ENCODE results near the gene TENM4. TPM values are rescaled to one million over a fixed set of nuclear protein-coding genes. Genes with fewer than 3 reads are reported as not detected.
A peak's percentile ranks its signal among the peaks of the same experiment; 100 is the strongest.

Gene TENM4
- total RNA-seq, 2 donors from 2014 or later, result 2.5 to 4.4 TPM

DNA sequence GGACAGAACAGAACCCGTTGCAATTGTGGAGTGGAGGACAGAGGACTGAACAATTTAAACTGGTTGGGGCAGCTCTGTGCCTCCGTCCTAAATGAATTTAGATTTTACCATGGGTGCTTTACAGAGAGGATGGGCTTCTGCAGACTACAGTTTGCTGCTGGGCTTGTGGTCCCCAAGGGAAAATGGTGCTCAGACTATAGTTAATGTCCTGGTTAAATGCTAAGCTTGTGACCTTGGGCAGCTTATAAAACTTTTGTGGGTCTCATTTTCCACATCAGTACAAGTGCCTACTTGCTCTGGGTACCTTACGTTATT, 511.0 kb downstream of the TENM4 start:
- intact Hi-C loops (cut with DNase I), result no loop called here
- ATAC-seq (no peak), DNase-seq (no peak)

DNA sequence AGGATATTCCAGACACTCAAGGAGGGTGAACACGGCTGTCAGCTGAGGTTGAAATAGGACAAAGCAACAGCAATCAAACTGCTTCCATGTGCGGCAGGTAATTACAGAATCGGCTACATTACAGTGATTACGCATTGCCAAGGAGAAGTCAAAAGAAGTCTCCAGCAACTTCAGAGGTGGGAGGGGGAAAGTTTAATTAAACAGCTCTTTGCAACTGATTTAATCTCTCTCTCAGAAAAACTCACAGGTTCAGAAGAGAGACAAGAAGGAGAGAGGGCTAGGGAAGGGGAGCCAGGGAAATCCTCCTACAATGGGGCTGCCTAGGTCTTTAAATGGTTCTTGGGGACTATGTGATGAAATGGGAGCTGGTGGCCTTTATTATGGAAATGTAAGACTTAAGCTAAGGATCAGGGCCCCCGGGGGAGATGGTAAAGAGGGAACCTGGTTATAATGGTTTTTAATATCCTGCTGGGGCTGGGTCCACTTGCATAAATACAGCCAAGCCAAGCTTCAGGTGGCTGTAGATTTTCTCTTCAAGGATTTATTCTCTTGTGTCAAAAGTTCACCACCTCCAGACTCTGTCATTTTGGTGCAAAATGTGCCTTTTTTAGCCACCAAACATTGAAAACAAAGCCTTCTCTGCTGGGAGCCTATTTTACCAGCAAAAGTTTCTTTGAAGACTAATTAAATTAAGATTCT, 511.5 kb downstream of the TENM4 start:
- DNase-seq (no peak), ATAC-seq (no peak)
- intact Hi-C loops (cut with DNase I), result no loop called here

- DNase-seq, result no peak
- no peak for ATAC-seq
- intact Hi-C loops (cut with DNase I), result no loop called here
Observed at GRCh38 chr11:78927511-78927910, 513.3 kb downstream of the TENM4 start.

GRCh38 chr11:78926633-78927338, 514.0 kb downstream of the TENM4 start:
- no peak for ATAC-seq
- no peak for DNase-seq

DNA sequence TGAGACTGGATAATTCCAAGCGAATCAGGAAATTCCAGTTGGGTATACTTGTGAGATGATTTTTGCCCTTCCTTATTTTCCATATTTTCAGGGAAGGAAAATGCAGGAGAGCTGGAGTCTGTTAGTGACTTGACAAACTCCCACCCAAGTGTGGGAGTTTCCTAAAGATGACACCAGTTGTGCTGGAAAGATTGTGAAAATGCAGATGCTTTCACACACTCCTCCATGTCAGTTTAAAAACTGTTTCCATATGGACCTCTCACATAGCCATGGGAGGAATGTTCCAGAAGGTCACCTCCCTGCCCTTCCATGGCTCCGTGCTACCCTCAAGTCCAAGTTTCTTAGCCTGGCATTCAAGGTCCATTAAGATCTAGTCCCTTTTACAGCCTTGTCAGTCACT, 515.4 kb downstream of the TENM4 start:
- ATAC-seq, result no peak
- intact Hi-C loops (cut with DNase I), result no loop called here
- no peak for DNase-seq

More at GRCh38 chr11:78926633-78927338, 514.0 kb downstream of the TENM4 start:
- intact Hi-C loops (cut with DNase I), result no loop called here

DNA sequence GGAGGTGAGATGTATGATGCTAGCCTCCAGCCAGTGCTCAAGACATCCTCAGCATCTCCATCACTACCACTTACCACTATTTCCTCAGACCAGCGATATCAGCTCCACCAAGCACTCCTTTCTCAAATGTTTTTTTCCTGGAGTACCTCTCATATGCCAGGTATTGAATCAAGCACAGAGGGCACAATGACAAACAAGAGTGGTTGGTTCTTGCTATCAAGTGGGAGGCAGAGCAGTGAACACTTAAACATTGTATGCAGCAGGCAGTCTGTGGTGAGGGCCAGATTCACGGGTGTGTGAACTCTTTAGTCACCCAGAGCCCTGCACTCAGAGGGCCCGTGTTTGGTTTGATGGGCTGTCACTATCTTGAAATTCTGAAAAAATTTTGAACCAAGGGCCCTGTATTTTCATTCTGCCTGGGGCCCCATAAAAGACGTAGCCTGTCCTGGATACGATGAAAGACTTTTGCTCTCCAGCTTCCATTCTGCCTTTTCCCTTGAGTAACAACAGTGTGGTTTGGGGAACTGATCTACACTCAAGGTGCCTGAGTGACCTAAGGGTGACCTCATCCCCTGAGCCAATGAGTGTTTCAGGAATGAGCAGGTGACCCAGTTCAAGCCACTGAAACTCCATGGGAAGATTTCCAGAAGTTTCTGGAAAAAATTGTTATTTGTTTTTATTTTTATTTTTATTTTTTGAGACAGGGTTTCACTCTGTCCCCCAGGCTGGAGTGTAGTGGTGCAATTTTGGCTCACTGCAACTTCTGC, 517.8 kb downstream of the TENM4 start:
- intact Hi-C loops (cut with DNase I), result no loop called here
- ATAC-seq (no peak), DNase-seq (no peak)

GRCh38 chr11:78921509-78921908, 519.3 kb downstream of the TENM4 start:
- DNase-seq (no peak), ATAC-seq (no peak)
- intact Hi-C loops (cut with DNase I), result no loop called here

- ATAC-seq (no peak), DNase-seq (no peak)
- intact Hi-C loops (cut with DNase I), result no loop called here
Observed at GRCh38 chr11:78920329-78920728, 520.5 kb downstream of the TENM4 start.

GRCh38 chr11:78916759-78917158, 524.1 kb downstream of the TENM4 start:
- intact Hi-C loops (cut with DNase I), result no loop called here
- DNase-seq, result no peak

GRCh38 chr11:78914503-78914902, 526.3 kb downstream of the TENM4 start:
- intact Hi-C loops (cut with DNase I), result no loop called here
- ATAC-seq (no peak), DNase-seq (no peak)

More at GRCh38 chr11:78916759-78917158, 524.1 kb downstream of the TENM4 start:
- ATAC-seq, result no peak

- DNase-seq, result no peak
- no peak for ATAC-seq
- intact Hi-C loops (cut with DNase I), result no loop called here
Observed at GRCh38 chr11:78912778-78913177, 528.1 kb downstream of the TENM4 start.

GRCh38 chr11:78910322-78910721, 530.5 kb downstream of the TENM4 start:
- intact Hi-C loops (cut with DNase I), result no loop called here
- DNase-seq, result no peak
- no peak for ATAC-seq

GRCh38 chr11:78909386-78909785, 531.4 kb downstream of the TENM4 start:
- ATAC-seq, result no peak
- DNase-seq, result no peak
- intact Hi-C loops (cut with DNase I), result no loop called here

DNA sequence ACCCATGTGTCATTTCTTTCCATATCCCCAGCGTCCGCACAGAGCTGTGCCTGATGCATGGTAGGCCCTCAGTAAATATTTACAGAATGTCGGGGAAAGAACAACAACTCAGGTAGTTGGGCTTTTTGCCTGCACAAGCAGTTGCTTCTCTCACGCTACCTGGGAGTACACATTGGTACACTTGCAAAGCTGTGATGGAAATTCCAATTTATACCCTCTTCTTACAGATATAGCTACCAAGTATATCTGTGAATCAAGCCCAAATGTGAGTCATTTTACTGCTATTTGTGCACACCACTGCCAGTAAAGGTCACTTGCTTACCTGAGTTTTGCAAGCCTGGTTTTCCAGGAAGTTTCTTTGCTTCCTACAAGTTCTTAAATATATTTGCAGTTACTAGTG, 533.2 kb downstream of the TENM4 start:
- DNase-seq, result no peak
- ATAC-seq, result no peak
- intact Hi-C loops (cut with DNase I), result no loop called here

DNA sequence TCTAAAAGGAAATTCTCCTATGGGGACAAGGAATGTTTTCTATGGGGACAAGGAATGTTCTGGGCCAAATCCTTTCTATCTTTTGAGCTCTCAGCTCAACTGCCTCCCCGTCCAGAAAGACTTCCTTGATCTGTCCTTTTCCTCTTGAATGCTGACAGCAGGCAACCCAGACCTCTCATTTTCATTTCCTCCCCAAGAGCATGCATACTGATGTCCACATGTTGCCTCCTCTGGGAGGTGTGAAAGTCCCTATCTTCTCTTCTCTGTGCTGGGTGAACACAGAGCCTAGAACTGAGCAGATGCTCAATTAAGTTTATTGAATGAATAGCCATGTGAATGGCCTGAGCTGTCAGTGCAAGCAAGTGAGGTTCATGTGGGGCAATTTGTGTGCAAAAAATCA, 534.3 kb downstream of the TENM4 start:
- ATAC-seq, result no peak
- intact Hi-C loops (cut with DNase I), result no loop called here
- DNase-seq, result no peak

DNA sequence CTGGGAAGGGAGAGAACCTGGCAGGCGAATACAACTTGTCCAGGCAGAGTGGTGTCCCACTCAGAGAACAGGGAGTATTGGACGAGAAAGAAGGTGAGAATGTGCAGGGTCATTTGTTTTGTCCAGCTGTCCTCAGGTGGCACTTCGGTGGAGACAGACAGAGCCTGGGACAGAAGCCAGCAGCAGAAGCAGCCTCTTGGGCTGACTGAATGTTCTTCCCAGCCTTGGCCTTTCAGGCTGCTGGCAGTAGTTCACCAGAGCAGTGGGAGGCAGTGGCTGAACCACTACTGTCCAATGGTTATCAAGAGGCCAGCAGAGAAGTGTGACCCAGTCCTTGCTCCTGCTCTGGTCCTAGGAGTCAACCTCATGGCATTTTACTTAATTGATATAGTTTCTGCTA, 535.1 kb downstream of the TENM4 start:
- intact Hi-C loops (cut with DNase I), result no loop called here
- no peak for DNase-seq
- peak in 1 of 2 donors; percentile 69 for ATAC-seq

DNA sequence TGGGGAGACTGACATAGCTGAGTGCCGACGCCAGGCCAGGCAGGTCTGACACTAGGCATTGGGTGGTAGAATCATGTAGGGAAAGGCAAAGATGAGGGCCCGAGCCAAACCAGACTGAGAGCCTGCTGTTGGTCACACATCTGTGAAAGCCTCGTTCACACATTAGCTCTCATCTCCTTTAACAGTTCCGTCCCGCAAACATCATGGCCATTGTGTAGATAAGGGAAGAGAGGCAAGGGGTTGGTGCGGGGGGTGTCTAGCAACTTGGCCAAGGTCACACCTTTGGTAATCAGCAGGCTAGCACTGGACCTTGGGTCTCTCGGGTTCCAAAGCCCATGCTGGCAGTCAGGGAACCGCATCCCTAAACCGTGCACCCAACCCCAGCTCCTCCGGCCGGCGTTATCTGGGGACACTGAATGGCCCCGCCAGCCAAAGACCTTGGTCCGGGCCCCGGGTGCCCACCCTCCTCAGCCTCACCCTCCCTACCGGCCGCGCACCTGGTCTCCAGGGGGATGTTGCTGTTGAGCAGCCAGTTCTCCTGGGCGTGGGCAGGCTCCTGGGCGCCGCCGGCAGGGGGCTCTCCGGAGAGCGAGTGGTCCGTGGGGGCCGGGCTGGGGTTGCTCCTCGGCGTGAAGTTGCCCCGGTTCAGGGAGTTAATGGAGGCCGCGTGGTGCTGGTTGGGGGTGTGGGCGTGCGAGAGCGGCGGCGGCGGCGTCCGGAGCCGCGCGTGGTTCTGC, 537.9 kb downstream of the TENM4 start:
- ATAC-seq, result no peak
- intact Hi-C loops (cut with DNase I), result no loop called here
- DNase-seq, result no peak

GRCh38 chr11:78901831-78902230, 539.0 kb downstream of the TENM4 start:
- DNase-seq (no peak), ATAC-seq (no peak)
- intact Hi-C loops (cut with DNase I), result no loop called here

DNA sequence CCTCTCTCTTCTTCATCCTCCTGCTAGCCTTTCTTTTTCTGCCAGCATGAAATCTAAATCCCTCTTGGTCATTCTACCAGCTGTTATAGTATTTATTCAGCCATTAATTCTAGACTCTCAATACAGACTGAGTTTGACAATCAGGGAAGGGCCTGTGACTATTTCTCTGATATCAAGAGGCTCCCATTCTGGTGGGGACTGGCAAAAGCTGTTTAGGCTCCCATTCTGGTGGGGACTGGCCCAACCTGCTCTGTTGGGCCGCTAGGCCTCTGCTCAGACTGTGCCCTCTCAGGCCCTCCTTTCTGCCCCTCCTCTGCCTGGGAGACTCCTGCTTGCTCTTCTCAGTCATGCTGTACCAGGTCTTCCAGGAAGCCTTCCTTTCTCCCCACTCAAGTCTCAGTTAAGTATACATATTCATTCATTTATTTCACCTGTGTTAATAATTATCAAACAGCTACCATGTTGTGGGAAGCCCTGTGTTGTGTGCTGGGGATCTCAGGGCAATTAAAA, 542.5 kb downstream of the TENM4 start:
- intact Hi-C loops (cut with DNase I), result no loop called here
- ATAC-seq (no peak), DNase-seq (no peak)

DNA sequence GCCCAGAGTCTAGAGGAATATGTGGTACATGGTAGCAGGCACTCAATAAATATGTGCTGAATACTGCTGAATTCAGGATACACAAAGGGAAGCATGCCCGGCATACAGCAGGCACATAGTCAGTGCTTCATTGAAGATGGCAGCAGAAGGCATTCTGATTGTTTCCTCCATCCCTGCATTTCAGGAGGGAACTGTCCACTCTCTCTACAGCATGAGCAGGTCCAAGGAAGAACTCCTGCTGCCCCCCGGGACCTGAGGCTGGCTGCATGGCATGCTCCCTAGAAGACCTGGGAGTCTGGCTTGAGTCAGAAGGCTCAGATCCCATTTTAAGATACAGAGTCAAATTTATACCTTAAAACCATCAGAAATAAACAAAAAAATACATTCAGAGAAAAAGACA, 546.8 kb downstream of the TENM4 start:
- no peak for DNase-seq
- no peak for ATAC-seq
- intact Hi-C loops (cut with DNase I), result no loop called here
